AG04450 (cell line): Measurements from ENCODE around the gene CHI3L2. TPM values are rescaled to one million over a fixed set of nuclear protein-coding genes. Genes with fewer than 3 reads are reported as not detected.

ENCODE experiments used
- CTCF ChIA-PET: fragments of 300-600, 350-600 bp; formaldehyde crosslinking; extraction: SDS; loops from one replicate; lab custom pipeline; 2022; ENCODE audit warnings: antibody characterized with exemption, inconsistent platforms; lab: Charles Lee
- POLR2A ChIA-PET: fragments of 350-600 bp; formaldehyde crosslinking; extraction: SDS; loops from one replicate; lab custom pipeline; 2021; ENCODE audit warnings: antibody characterized with exemption, inconsistent platforms; lab: Yijun Ruan, JAX
- DNase-seq: peaks from one replicate; pipeline ENCODE4 v3.0.0-alpha.2; 2011; ENCODE audit warnings: low read depth, low spot score
- H3K27ac ChIP-seq: one replicate; pipeline ENCODE4 v1.5.1; 2012; ENCODE audit warnings: low read depth, low read length, control low read depth
- H3K27me3 ChIP-seq: one replicate; pipeline ENCODE4 v1.6.0; 2012; ENCODE audit warnings: low read length; ENCODE audit not compliant: control insufficient read depth, insufficient read depth
- H3K4me3 ChIP-seq: 2 replicates; pipeline ENCODE4 v1.5.1; 2011; ENCODE audit warnings: mild to moderate bottlenecking, low read depth, low read length, control low read depth
- H3K9me3 ChIP-seq: 2 replicates; pipeline ENCODE4 v1.5.1; 2012; ENCODE audit warnings: low read length; ENCODE audit not compliant: control insufficient read depth, insufficient read depth
- polyA plus RNA-seq: library from polyadenylated mRNA; depleted of rRNA; stranded (reverse); fragments of >200 nt; gene quantifications from 2 replicates; pipeline ENCODE4 v1.2.3, GENCODE V29; 2011
- TF ChIP-seq, protein P1 (sequence below): IDR thresholded peaks from 2 replicates; pipeline ENCODE4 v1.5.1; 2011; ENCODE audit warnings: low read depth, low read length, control low read depth, inconsistent platforms

The CHI3L2 gene
- polyA plus RNA-seq, 1 experiment: 0.86 TPM

GRCh38 chr1:111203681-111204200 is 23.8 kb upstream of the CHI3L2 start:
- POLR2A ChIA-PET: no interaction called here
- DNase-seq: no peak
- CTCF ChIA-PET: interaction anchor here (0.7 kb wide), 1 partner anchor 173 kb away, joined by 3 read pairs; no protein-coding TSS in a partner anchor
- peak overlapping the region; percentile 54 for H3K4me3 ChIP-seq
- H3K27me3 ChIP-seq: peaks cover 28% of the 10 kb centered on the region
- H3K27ac ChIP-seq: no peak overlapping the region
- no peaks in the 10 kb centered on the region; the same call in 1 of the 2 replicates for H3K9me3 ChIP-seq
- TF ChIP-seq, protein P1, sequence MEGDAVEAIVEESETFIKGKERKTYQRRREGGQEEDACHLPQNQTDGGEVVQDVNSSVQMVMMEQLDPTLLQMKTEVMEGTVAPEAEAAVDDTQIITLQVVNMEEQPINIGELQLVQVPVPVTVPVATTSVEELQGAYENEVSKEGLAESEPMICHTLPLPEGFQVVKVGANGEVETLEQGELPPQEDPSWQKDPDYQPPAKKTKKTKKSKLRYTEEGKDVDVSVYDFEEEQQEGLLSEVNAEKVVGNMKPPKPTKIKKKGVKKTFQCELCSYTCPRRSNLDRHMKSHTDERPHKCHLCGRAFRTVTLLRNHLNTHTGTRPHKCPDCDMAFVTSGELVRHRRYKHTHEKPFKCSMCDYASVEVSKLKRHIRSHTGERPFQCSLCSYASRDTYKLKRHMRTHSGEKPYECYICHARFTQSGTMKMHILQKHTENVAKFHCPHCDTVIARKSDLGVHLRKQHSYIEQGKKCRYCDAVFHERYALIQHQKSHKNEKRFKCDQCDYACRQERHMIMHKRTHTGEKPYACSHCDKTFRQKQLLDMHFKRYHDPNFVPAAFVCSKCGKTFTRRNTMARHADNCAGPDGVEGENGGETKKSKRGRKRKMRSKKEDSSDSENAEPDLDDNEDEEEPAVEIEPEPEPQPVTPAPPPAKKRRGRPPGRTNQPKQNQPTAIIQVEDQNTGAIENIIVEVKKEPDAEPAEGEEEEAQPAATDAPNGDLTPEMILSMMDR: no peak

GRCh38 chr1:111204201-111204982 is 23.1 kb upstream of the CHI3L2 start:
- CTCF ChIA-PET: interaction anchor here (0.7 kb wide), 1 partner anchor 174 kb away, joined by 3 read pairs; no protein-coding TSS in a partner anchor
- TF ChIP-seq, protein P1: no peak
- H3K27ac ChIP-seq: no peak overlapping the region
- no peaks in the 10 kb centered on the region; the same call in 1 of the 2 replicates for H3K9me3 ChIP-seq
- POLR2A ChIA-PET: no interaction called here
- DNase-seq: no peak
- H3K27me3 ChIP-seq: peaks cover 26% of the 10 kb centered on the region
- H3K4me3 ChIP-seq: peak overlapping the region; percentile 54

DNA sequence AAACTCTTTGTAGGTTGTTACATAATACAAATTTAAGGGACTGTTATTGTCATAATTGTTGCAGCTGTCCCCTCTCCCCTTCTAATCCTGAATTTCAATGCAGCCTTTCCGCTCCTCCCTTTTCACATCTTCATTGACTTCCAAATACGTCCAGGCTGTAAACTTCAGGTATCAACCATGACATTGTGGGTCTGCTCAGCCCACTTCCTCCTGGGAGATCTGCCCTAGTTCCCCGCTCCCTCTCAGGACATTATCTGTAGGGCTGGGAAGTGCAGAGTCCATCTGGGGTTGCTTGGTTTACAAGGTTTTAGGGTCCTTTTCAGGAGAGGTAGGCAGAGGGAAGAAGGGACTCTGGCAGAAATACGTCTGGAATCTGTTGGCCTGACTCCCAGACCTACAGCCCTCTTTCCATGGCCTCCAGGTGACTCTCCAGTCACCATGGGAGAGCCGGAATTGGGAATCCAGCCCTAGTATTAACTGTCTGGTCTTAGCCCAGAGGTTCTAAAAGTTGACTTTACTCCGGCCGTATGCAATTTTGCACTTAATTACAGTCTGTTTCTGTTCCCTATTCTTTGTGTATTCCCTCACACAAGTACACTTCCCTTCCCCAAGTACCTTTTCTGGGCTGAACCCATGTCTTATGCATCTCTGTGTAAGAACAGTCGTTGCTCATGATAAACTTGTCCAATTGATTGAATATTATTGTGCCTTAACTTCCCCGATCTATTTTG is 22.4 kb upstream of the CHI3L2 start:
- no peaks in the 10 kb centered on the region; the same call in 1 of the 2 replicates for H3K9me3 ChIP-seq
- no peak for DNase-seq
- no peak overlapping the region for H3K27ac ChIP-seq
- ChIA-PET CTCF (no interaction called here), POLR2A (no interaction called here)
- H3K27me3 ChIP-seq: peaks cover 26% of the 10 kb centered on the region
- TF ChIP-seq, protein P1: no peak
- H3K4me3 ChIP-seq: no peak overlapping the region

DNA sequence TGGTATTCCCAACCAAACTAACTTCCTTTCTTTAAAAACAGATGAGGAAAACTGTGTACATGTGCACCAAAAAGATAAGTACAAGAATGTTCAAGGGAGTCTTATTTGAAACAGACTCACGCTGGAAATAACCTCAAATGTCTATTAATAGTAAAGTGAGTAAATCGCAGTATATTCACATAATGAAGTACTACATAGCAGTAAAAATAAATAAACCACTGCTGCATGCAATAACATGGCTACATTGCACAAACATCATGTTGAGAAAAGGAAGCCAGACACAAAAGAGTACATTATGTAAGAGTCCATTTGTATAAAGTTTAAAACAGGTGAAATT is 21.8 kb upstream of the CHI3L2 start:
- no peak overlapping the region for H3K4me3 ChIP-seq
- H3K27ac ChIP-seq: no peak overlapping the region
- peaks cover 26% of the 10 kb centered on the region for H3K27me3 ChIP-seq
- no peaks in the 10 kb centered on the region; the same call in 1 of the 2 replicates for H3K9me3 ChIP-seq
- ChIA-PET POLR2A (no interaction called here), CTCF (no interaction called here)
- TF ChIP-seq, protein P1: no peak
- DNase-seq: no peak

- Histone ChIP-seq H3K9me3 (no peaks in the 10 kb centered on the region; the same call in 1 of the 2 replicates), H3K27me3 (peaks cover 15% of the 10 kb centered on the region), H3K27ac (no peak overlapping the region), H3K4me3 (no peak overlapping the region)
- CTCF ChIA-PET: no interaction called here
- TF ChIP-seq, protein P1: no peak
- no peak for DNase-seq
- POLR2A ChIA-PET: no interaction called here
These were observed 18.6 kb upstream of the CHI3L2 start for GRCh38 chr1:111208921-111209320.
